CD4-positive, alpha-beta memory T cell (primary cell): Measurements from ENCODE around the gene SLCO4C1. TPM values are rescaled to one million over a fixed set of nuclear protein-coding genes. Genes with fewer than 3 reads are reported as not detected.
A peak's percentile ranks its signal among the peaks of the same experiment; 100 is the strongest.

Source experiments
- CTCF ChIA-PET: fragments of 350-600 bp; sonication (Branson Sonifier 250); formaldehyde crosslinking; loops from one replicate; lab custom pipeline; 2021; ENCODE audit warnings: inconsistent platforms; ENCODE audit not compliant: partially characterized antibody; lab: Charles Lee
- POLR2A ChIA-PET: fragments of 350-600 bp; sonication (Branson Sonifier 250); formaldehyde crosslinking; loops from one replicate; lab custom pipeline; 2021; ENCODE audit not compliant: partially characterized antibody; lab: Charles Lee
- DNase-seq, 5 donors: peaks; one replicate each; pipeline versions ENCODE4 v3.0.0 to v3.0.0-alpha.2; 2020 to 2022; ENCODE audit warnings: mixed read lengths in 1 of 5
- H3K27ac ChIP-seq: one replicate; pipeline ENCODE4 v1.7.0; 2013; ENCODE audit warnings: low read depth, low read length
- H3K27me3 ChIP-seq: 2 replicates; pipeline ENCODE4 v1.7.0; 2013; ENCODE audit warnings: mild to moderate bottlenecking, low read length, moderate library complexity; ENCODE audit not compliant: insufficient read depth
- H3K36me3 ChIP-seq: 2 replicates; pipeline ENCODE4 v1.7.0; 2013; ENCODE audit warnings: mild to moderate bottlenecking, low read length, moderate library complexity; ENCODE audit not compliant: insufficient read depth
- H3K4me1 ChIP-seq: 2 replicates; pipeline ENCODE4 v1.7.0; 2013; ENCODE audit warnings: mild to moderate bottlenecking, low read length, moderate library complexity; ENCODE audit not compliant: insufficient read depth
- H3K4me3 ChIP-seq, 2 donors: one replicate each; pipeline ENCODE4 v1.7.0; 2013; ENCODE audit warnings: low read length in 2 of 2, mild to moderate bottlenecking in 1 of 2
- H3K9me3 ChIP-seq, 2 donors: one replicate each; pipeline ENCODE4 v1.7.0; 2013; ENCODE audit warnings: low read length in 2 of 2, control low read depth in 1 of 2; ENCODE audit not compliant: control insufficient read depth in 1 of 2
- H3K27ac Mint-ChIP-seq, 7 donors: one replicate each; pipeline ENCODE4 v1.8.0; 2020 to 2021; ENCODE audit warnings: mixed read lengths in 7 of 7, mild to moderate bottlenecking in 6 of 7, inconsistent platforms in 3 of 7, moderate library complexity in 3 of 7
- H3K27me3 Mint-ChIP-seq, 2 donors: one replicate each; pipeline ENCODE4 v1.8.0; 2020 to 2021; ENCODE audit warnings: mixed read lengths in 2 of 2
- H3K36me3 Mint-ChIP-seq, 2 donors: one replicate each; pipeline ENCODE4 v1.8.0; 2020 to 2021; ENCODE audit warnings: mixed read lengths in 2 of 2, inconsistent platforms in 1 of 2, mild to moderate bottlenecking in 1 of 2
- H3K4me1 Mint-ChIP-seq, 4 donors: one replicate each; pipeline ENCODE4 v1.8.0; 2020 to 2021; ENCODE audit warnings: mixed read lengths in 4 of 4, mild to moderate bottlenecking in 1 of 4
- H3K4me3 Mint-ChIP-seq, 8 donors: one replicate each; pipeline ENCODE4 v1.8.0; 2020 to 2021; ENCODE audit warnings: mixed read lengths in 8 of 8, mild to moderate bottlenecking in 7 of 8, moderate library complexity in 6 of 8, inconsistent platforms in 3 of 8
- H3K9me3 Mint-ChIP-seq, 8 donors: one replicate each; pipeline ENCODE4 v1.8.0; 2020 to 2021; ENCODE audit warnings: mixed read lengths in 8 of 8, mild to moderate bottlenecking in 5 of 8, inconsistent platforms in 3 of 8, moderate library complexity in 1 of 8
- intact Hi-C: fragments of 100-400 bp; cut with micrococcal nuclease; formaldehyde crosslinking; loops from one replicate; pipeline ENCODE4 v1.15.1; 2023
- polyA plus RNA-seq, 2 donors: library from polyadenylated mRNA; unstranded; fragments of 300-500 nt; fragmentation: Illumina TruSeq; gene quantifications; one replicate each; pipeline ENCODE4 v1.2.3, GENCODE V29; 2021
- total RNA-seq, 2 experiments: library from RNA; stranded (reverse); gene quantifications; one replicate each; pipeline ENCODE4 v1.2.3, GENCODE V29; 2021

The SLCO4C1 gene
- total and polyA plus RNA-seq, 4 experiments from 2014 or later = 0.09 to 0.30 (median 0.23) TPM

GRCh38 chr5:102312586-102313370, 16.7 kb upstream of the SLCO4C1 start:
- no peak overlapping the region for H3K27ac Mint-ChIP-seq

GRCh38 chr5:102309586-102309985, 13.5 kb upstream of the SLCO4C1 start:
- Histone ChIP-seq H3K27ac (no peak overlapping the region), H3K27me3 (no peaks in the 10 kb centered on the region), H3K4me3 (no peak overlapping the region), H3K36me3 (no peaks in the 10 kb centered on the region), H3K9me3 (no peaks in the 10 kb centered on the region), H3K4me1 (no peaks in the 10 kb centered on the region)
- H3K36me3 Mint-ChIP-seq = no peaks in the 10 kb centered on the region
- ChIA-PET CTCF (interaction anchor here (0.9 to 1.3 kb wide), 2 partner anchors 12 to 14 kb away, joined by 4 read pairs; partner anchors contain the start of gene SLCO4C1), POLR2A (no interaction called here)
- H3K4me3 Mint-ChIP-seq = no peak overlapping the region
- H3K27ac Mint-ChIP-seq = no peak overlapping the region
- H3K4me1 Mint-ChIP-seq = no peaks in the 10 kb centered on the region
- H3K27me3 Mint-ChIP-seq = no peaks in the 10 kb centered on the region
- no peak for DNase-seq
- H3K9me3 Mint-ChIP-seq = no peaks in the 10 kb centered on the region
- intact Hi-C loops = no loop called here

More at GRCh38 chr5:102312586-102313370, 16.7 kb upstream of the SLCO4C1 start:
- Mint-ChIP-seq H3K4me1 (no peaks in the 10 kb centered on the region), H3K9me3 (peaks cover 0 to 1% (median 0%) of the 10 kb centered on the region in 8 donors), H3K4me3 (peak overlapping the region in 1 of 8 donors; percentile 14), H3K36me3 (no peaks in the 10 kb centered on the region), H3K27me3 (peaks cover 0 to 2% of the 10 kb centered on the region in 2 donors)
- H3K4me1 ChIP-seq = no peaks in the 10 kb centered on the region
- DNase-seq = no peak
- no peaks in the 10 kb centered on the region for H3K36me3 ChIP-seq
- H3K9me3 ChIP-seq = no peaks in the 10 kb centered on the region
- POLR2A ChIA-PET = no interaction called here
- no peak overlapping the region for H3K27ac ChIP-seq
- H3K27me3 ChIP-seq = no peaks in the 10 kb centered on the region
- intact Hi-C loops = no loop called here
- CTCF ChIA-PET = interaction anchor here (1.3 kb wide), 1 partner anchor 17 kb away, joined by 4 read pairs; no protein-coding TSS in a partner anchor
- H3K4me3 ChIP-seq = no peak overlapping the region

- H3K36me3 Mint-ChIP-seq = no peaks in the 10 kb centered on the region
- Histone ChIP-seq H3K36me3 (no peaks in the 10 kb centered on the region), H3K27ac (no peak overlapping the region), H3K27me3 (no peaks in the 10 kb centered on the region), H3K9me3 (no peaks in the 10 kb centered on the region), H3K4me3 (no peak overlapping the region), H3K4me1 (no peaks in the 10 kb centered on the region)
- no peaks in the 10 kb centered on the region for H3K27me3 Mint-ChIP-seq
- H3K4me1 Mint-ChIP-seq = no peaks in the 10 kb centered on the region
- ChIA-PET CTCF (interaction anchor here (1.0 to 1.4 kb wide), 2 partner anchors 9 to 12 kb away, joined by 3 to 7 read pairs; partner anchors contain the start of gene SLCO4C1), POLR2A (no interaction called here)
- H3K4me3 Mint-ChIP-seq = no peak overlapping the region
- no peak overlapping the region for H3K27ac Mint-ChIP-seq
- DNase-seq = no peak
- H3K9me3 Mint-ChIP-seq = no peaks in the 10 kb centered on the region
- intact Hi-C loops = no loop called here
Observed at GRCh38 chr5:102307232-102307631, 11.1 kb upstream of the SLCO4C1 start.

GRCh38 chr5:102306121-102306520, 10.0 kb upstream of the SLCO4C1 start:
- no peaks in the 10 kb centered on the region for H3K36me3 Mint-ChIP-seq
- CTCF ChIA-PET = interaction anchor here (0.5 to 1.4 kb wide), 2 partner anchors 11 to 12 kb away, joined by 4 to 7 read pairs; partner anchors contain the start of gene SLCO4C1
- no peaks in the 10 kb centered on the region for H3K27me3 Mint-ChIP-seq
- Histone ChIP-seq H3K4me3 (no peak overlapping the region), H3K27me3 (no peaks in the 10 kb centered on the region), H3K27ac (no peak overlapping the region), H3K9me3 (no peaks in the 10 kb centered on the region), H3K4me1 (no peaks in the 10 kb centered on the region), H3K36me3 (no peaks in the 10 kb centered on the region)
- H3K27ac Mint-ChIP-seq = no peak overlapping the region
- no peaks in the 10 kb centered on the region for H3K9me3 Mint-ChIP-seq
- POLR2A ChIA-PET = no interaction called here
- no peak overlapping the region for H3K4me3 Mint-ChIP-seq
- DNase-seq = no peak
- H3K4me1 Mint-ChIP-seq = no peaks in the 10 kb centered on the region
- intact Hi-C loops = no loop called here

- Mint-ChIP-seq H3K27me3 (peaks cover 0 to 2% of the 10 kb centered on the region in 2 donors), H3K4me1 (peaks cover 13 to 26% (median 21%) of the 10 kb centered on the region in 4 donors), H3K9me3 (no peaks in the 10 kb centered on the region), H3K27ac (peak overlapping the region in 5 of 7 donors; percentile 16 to 90 (median 75)), H3K4me3 (peak overlapping the region; percentile 86 to 91 (median 90)), H3K36me3 (no peaks in the 10 kb centered on the region)
- DNase-seq = peak in 1 of 5 donors; percentile 3
- intact Hi-C loops = loop anchor here (5.0 kb wide), 2 partner anchors 842 to 1758 kb away; partner anchors contain the start of gene FAM174A
- Histone ChIP-seq H3K36me3 (no peaks in the 10 kb centered on the region), H3K27ac (peak overlapping the region; percentile 42), H3K9me3 (no peaks in the 10 kb centered on the region), H3K27me3 (no peaks in the 10 kb centered on the region), H3K4me1 (peaks cover 18% of the 10 kb centered on the region), H3K4me3 (peak overlapping the region; percentile 54 to 69)
- ChIA-PET POLR2A (interaction anchor here (0.7 to 1.0 kb wide), 2 partner anchors 141 to 813 kb away, joined by 3 read pairs; no protein-coding TSS in a partner anchor), CTCF (interaction anchor here (0.9 to 2.5 kb wide), 7 partner anchors 9 to 31 kb away, joined by 3 to 7 read pairs (median 4); no protein-coding TSS in a partner anchor)
Observed at GRCh38 chr5:102295534-102296177, 428 bp downstream of the SLCO4C1 start.

GRCh38 chr5:102294886-102295395, 1.1 kb downstream of the SLCO4C1 start:
- no peak overlapping the region for H3K27ac ChIP-seq
- peaks cover 18% of the 10 kb centered on the region for H3K4me1 ChIP-seq
- CTCF ChIA-PET = interaction anchor here (0.9 to 2.5 kb wide), 4 partner anchors 8 to 19 kb away, joined by 3 to 7 read pairs (median 4); no protein-coding TSS in a partner anchor
- Mint-ChIP-seq H3K9me3 (no peaks in the 10 kb centered on the region), H3K4me1 (peaks cover 13 to 26% (median 21%) of the 10 kb centered on the region in 4 donors), H3K4me3 (peak overlapping the region; percentile 86 to 91 (median 90)), H3K27me3 (peaks cover 0 to 2% of the 10 kb centered on the region in 2 donors), H3K27ac (peak overlapping the region in 3 of 7 donors; percentile 15 to 90 (median 31)), H3K36me3 (no peaks in the 10 kb centered on the region)
- DNase-seq = no peak
- no peaks in the 10 kb centered on the region for H3K9me3 ChIP-seq
- no peaks in the 10 kb centered on the region for H3K36me3 ChIP-seq
- no peaks in the 10 kb centered on the region for H3K27me3 ChIP-seq
- intact Hi-C loops = loop anchor here (5.0 kb wide), 2 partner anchors 842 to 1758 kb away; partner anchors contain the start of gene FAM174A
- POLR2A ChIA-PET = interaction anchor here (0.7 kb wide), 1 partner anchor 814 kb away, joined by 3 read pairs; no protein-coding TSS in a partner anchor
- H3K4me3 ChIP-seq = no peak overlapping the region
